K562 (cell line): ENCODE data around the gene ANO8. TPM values are rescaled to one million over a fixed set of nuclear protein-coding genes. Genes with fewer than 3 reads are reported as not detected.

ENCODE experiments used
- C11orf30 ChIP-seq: fragments of 450-650 bp; IDR thresholded peaks from 2 replicates; pipeline ENCODE4 v1.6.1; 2016; ENCODE audit warnings: low read depth, mild to moderate bottlenecking
- CHD4 ChIP-seq: fragments of 200-600 bp; sonication (generic); IDR thresholded peaks from 3 replicates; pipeline ENCODE4 v1.6.1; 2012; ENCODE audit warnings: low read depth, mild to moderate bottlenecking, mixed read lengths, low read length, inconsistent platforms; ENCODE audit not compliant: insufficient read depth, insufficient replicate concordance, poor library complexity, severe bottlenecking
- HDAC8 ChIP-seq: fragments of 450-650 bp; IDR thresholded peaks from 2 replicates; pipeline ENCODE4 v1.6.1; 2016; ENCODE audit warnings: mild to moderate bottlenecking, missing genetic modification characterization, moderate library complexity, missing compliant biosample characterization
- MEF2D ChIP-seq: conservative IDR thresholded peaks from 2 replicates; pipeline ENCODE4 v1.6.1; 2016; ENCODE audit warnings: low read depth, missing genetic modification characterization, missing compliant biosample characterization
- MYBL2 ChIP-seq, 2 experiments: fragments of 450-650 bp in 1 of 2; sonication (generic) in 1 of 2; formaldehyde crosslinking in 1 of 2; IDR thresholded peaks; 2 replicates each; pipeline versions ENCODE4 v1.6.1 to v1.8.1; 2017 to 2022; ENCODE audit warnings: borderline replicate concordance in 1 of 2, inconsistent platforms in 1 of 2, low read depth in 1 of 2, mild to moderate bottlenecking in 1 of 2, missing genetic modification reagents in 1 of 2, moderate library complexity in 1 of 2
- NFE2L1 ChIP-seq: fragments of 450-650 bp; IDR thresholded peaks from 2 replicates; pipeline ENCODE4 v1.6.1; 2016; ENCODE audit warnings: missing genetic modification characterization, low read depth, mild to moderate bottlenecking, missing compliant biosample characterization, moderate library complexity, borderline replicate concordance
- OTX1 ChIP-seq: fragments of 450-650 bp; formaldehyde crosslinking; IDR thresholded peaks from 2 replicates; pipeline ENCODE4 v1.4.0; 2022; ENCODE audit warnings: mild to moderate bottlenecking
- RBM25 ChIP-seq: fragments of 200-400 bp; formaldehyde crosslinking; IDR thresholded peaks from 2 replicates; pipeline ENCODE4 v1.6.1; 2018; ENCODE audit warnings: low read length, low read depth, moderate library complexity; ENCODE audit not compliant: severe bottlenecking
- ZNF23 ChIP-seq: fragments of 250-450 bp; sonication (Bioruptor Pico); IDR thresholded peaks from 2 replicates; pipeline ENCODE4 v1.4.0; 2020; ENCODE audit warnings: mild to moderate bottlenecking
- ZNF407 ChIP-seq: fragments of 450-650 bp; IDR thresholded peaks from 2 replicates; pipeline ENCODE4 v1.6.1; 2016; ENCODE audit warnings: low read depth
- ZNF444 ChIP-seq: fragments of 250-450 bp; sonication (Bioruptor Pico); IDR thresholded peaks from 2 replicates; pipeline ENCODE4 v1.4.0; 2020; ENCODE audit warnings: mild to moderate bottlenecking, moderate library complexity
- ZNF592 ChIP-seq: fragments of 450-650 bp; IDR thresholded peaks from 2 replicates; pipeline ENCODE4 v1.6.1; 2017; ENCODE audit warnings: antibody characterized with exemption, mild to moderate bottlenecking
- ZNF644 ChIP-seq: fragments of 200-800 bp; sonication (Bioruptor generic); IDR thresholded peaks from 2 replicates; pipeline ENCODE4 v1.6.1; 2016; ENCODE audit warnings: low read depth, missing genetic modification characterization, missing compliant biosample characterization
- ZSCAN32 ChIP-seq: fragments of 450-650 bp; formaldehyde crosslinking; IDR thresholded peaks from 2 replicates; pipeline ENCODE4 v1.4.0; 2020; ENCODE audit warnings: mild to moderate bottlenecking, moderate library complexity
- polyA plus RNA-seq, 8 experiments: library from polyadenylated mRNA; depleted of rRNA in 4 of 8; stranded (reverse) in 5 of 8; unstranded in 3 of 8; fragments of >200 nt; fragmentation: Nextera tagmentation in 2 of 8; fragmentation: Illumina TruSeq in 1 of 8; extraction: Ambion mirVana in 2 of 8; extraction: Trizol in 1 of 8; gene quantifications; 2 replicates each; pipeline versions ENCODE4 v1.2.1 to v1.2.3, GENCODE V29; 2011 to 2014; ENCODE audit warnings: inconsistent platforms in 1 of 8, missing spikeins in 1 of 8
- total RNA-seq, 7 experiments: library from RNA; depleted of rRNA in 6 of 7; stranded (reverse); fragments of >200 nt in 6 of 7; fragmentation: Illumina TruSeq in 2 of 7; extraction: Trizol in 2 of 7; gene quantifications; 2 replicates each; pipeline versions ENCODE4 v1.2.1 to v1.2.3, GENCODE V29; 2011 to 2021; ENCODE audit warnings: low replicate concordance in 1 of 7

Gene ANO8
- total and polyA plus RNA-seq, 9 of the 15 experiments (the other 6 are each of a cell fraction or from before 2014, with no cell fraction given): 0.07 to 7.6 (median 2.3) TPM; not detected in 1

GRCh38 chr19:17336872-17337674, 2.4 kb upstream of the ANO8 start, which contains the start of gene GTPBP3 (continued):
- TF ChIP-seq ZNF407 (peak; percentile 41; the same call in 1 of the 2 replicates), HDAC8 (tag) (no peak), ZSCAN32 (CRISPR knock-in tag) (no peak), OTX1 (CRISPR knock-in tag) (no peak), ZNF444 (CRISPR knock-in tag) (no peak), C11orf30 (peak; percentile 98), MEF2D (tag) (peak; percentile 36; the same call in 1 of the 2 replicates), ZNF644 (tag) (no peak), ZNF23 (no peak), MYBL2 (IDR thresholded peaks at IDR 0.05; ENCODE audit: low read depth) (no peak; the same call in 1 of the 2 replicates), MYBL2 (CRISPR knock-in tag; IDR thresholded peaks at IDR 0.05; ENCODE audit: borderline replicate concordance) (no peak), RBM25 (peak; percentile 82), ZNF592 (no peak), CHD4 (peak; percentile 97), NFE2L1 (no peak)
